ENCODE data around the gene SMIM22.

The SMIM22 gene, protein sequence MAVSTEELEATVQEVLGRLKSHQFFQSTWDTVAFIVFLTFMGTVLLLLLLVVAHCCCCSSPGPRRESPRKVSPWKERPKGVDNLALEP

DNA sequence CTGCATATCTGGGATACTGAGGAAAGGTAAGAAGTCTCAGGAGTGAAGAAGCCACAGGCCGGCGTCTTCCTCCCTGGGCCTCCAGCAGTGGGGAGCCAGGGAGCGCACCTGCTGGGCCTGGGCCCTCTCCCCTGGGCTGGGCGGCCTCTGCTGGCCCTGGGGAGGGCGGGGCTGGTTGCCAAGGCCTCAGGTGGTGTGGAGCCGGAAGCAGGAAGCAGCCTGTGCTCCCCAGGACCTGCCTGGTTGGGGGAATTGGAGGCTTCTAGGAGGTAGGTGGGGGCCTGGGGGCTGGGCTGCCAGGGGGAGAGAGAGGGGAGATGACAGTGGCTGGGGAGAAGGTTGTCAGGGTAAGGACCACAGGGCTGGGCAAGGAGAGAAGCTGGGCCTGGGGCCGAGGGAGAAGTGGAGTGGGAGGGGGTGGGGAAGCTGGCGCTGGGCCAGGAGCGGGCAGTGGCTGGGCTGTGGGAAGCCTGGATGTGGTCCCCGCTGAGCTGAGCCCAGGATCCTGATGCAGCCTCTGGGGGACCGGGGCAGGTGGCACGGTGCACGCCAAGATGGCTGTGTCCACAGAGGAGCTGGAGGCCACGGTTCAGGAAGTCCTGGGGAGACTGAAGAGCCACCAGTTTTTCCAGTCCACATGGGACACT is at the start of gene SMIM22:
TSS of gene SMIM22 (plus strand) at position 189 of the 647 bp plus-strand sequence. CDS start at position 555, 366 bp downstream.
- DNase-seq, result peak; percentile 52

DNA sequence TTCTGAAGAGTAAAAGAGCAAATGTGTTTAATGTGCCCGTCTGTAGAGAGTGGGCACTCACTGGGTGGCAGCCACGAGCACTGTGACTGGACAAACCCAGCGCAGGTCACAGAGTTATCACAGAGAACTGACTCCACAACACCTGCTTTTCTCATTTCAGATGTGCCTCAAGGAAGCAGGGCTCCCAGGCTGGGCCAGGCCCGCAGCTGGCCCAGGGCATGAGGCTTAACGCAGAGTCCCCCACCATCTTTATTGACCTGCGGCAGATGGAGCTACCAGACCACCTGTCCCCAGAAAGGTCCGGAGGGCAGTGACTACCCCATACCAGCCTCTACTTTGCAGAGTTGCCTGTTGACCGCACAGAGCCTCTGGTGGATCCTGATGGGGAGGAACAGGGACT is 49.0 kb upstream of the SMIM22 start:
- DNase-seq, result no peak

DNA sequence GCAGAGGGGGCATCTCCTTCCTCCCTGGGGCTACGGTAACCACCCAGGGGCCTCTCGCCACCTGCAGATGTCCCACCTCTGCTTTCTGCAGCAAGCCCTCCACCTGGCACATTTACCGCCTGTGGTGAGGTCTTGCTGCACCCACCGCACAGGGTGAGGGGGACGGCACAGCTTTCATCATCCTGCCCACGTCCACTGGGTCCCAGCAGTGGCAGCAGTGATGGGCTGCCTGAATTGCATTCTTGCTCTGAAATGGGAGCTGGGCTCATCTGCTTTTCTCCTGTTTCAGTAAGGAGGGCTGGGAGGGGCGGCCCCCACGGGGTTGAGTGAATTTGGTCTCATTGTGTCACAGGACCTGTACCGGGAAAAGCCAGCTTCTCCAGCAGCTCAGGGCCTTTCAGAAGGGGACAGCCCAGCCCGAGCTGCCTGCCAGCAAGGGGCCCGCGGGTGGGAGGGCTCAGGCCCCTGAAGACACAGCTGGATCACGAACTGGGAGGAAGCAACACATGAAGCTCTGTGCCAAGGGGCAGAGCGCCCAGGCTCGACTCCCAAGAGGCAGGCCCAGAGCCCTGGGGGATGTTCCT is 48.1 kb upstream of the SMIM22 start:
- no peak for DNase-seq

DNA sequence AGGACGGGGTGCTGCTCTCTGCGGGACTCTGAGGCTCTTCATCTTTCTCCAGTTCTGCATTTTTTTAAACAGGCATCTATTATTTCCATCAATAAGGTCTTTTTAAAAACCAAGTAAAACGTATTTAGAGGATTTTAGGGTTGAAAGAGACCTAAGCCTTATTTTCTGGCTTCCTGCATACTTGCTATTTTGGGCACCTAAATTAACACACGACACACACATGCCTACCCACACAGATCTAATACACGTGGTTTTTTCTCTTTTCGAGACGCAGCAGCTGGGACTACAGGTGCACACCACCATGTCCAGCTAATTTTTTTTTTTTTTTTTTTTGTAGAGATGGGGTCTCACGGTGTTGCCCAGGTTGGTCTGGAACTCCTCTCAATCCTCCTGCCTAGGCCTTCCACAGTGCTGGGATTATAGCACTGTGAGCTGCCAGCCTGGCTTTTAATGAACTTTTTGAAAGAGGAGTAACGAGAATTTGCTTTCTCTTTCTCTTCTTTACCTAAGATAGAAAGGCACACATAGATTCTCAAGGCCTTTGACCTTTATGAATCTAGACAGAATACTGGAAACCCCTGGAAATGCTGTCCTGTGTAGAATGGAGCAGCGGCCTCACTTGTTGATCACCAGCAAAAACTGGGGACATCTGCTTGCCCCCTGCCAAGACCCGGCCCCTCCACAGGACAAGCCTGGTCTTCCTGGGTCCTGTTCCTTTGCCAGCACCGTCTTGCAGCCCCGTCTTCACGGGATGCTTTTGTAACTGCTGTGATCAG is 47.1 kb upstream of the SMIM22 start:
- no peak for DNase-seq

DNA sequence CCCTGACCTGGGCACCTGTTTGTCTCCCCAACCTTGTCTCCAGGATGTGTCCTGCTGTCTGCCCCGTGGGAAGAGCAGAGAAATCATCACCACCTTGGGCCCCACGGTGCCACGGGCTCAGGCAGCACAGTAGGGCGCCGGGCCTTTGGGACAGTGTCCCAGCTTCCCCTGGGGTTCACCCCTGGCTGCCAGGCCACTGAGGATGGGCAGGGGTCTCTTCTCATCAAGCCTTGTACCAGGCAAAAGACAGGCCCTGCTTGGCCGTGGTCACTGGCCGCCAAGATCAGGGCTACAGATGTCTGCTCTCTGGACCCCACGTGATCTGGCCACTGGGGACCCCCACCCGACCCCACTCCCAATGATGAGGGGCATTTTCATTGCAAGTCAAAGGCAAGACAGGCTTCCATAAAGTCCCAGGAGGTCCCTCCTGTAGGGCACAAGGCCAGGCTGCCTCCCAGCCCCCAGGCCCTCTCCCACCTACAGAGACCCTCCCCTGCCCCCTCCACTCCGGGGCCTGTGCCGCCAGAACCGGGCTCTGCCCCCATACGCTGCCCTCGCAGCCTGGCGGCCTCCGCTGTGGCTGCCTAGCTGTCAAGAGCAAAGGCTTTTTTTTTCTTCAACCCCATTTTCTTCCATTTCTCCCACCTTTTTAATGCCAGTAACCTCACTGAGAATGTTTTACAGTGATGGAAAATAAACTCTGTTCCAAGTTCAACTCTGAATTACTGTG is 46.3 kb upstream of the SMIM22 start:
- no peak for DNase-seq

DNA sequence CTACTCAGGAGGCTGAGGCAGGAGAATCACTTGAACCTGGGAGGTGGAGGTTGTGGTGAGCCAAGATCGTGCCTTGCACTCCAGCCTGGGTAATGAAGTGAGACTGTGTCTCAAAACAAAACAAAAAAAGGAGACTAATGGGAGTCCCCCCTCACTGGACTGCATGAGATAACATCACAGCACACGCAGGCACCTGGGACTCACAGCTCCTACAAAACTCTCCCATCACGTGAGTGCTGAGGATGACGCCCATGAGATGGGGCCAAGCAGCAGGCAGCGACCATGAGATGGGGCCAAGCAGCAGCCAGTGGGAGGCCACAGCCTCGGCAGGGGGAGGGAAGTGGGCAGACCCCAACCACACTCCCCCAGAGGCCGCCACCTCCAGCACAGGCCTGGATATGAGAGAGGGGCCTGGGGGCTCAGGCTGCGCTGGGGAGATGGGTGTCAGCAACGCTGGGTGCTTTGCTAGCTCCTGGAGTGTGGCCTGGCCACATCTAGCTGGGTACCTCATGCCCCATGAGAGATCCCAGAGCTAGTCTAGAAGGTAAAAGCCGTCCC is 45.4 kb upstream of the SMIM22 start:
- DNase-seq, result no peak

DNA sequence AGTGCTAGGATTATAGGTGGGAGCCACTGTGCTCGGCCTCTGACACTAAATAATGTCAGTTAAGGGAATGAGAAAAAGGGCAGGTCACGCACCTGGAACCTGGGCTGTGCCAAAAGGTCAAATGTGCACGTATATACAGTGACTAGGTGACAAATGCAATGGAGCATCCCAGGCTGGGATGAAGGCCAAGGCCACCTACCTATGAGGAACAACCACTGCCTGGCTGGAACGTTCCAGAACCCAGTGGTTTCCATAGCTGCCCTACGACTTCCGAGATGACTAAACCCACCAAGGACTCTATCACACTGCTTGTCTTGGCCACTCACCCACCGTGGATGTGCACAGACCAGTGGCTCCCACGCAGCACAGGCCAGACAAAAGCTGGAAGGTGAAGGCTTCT is 44.3 kb upstream of the SMIM22 start:
- DNase-seq, result no peak

DNA sequence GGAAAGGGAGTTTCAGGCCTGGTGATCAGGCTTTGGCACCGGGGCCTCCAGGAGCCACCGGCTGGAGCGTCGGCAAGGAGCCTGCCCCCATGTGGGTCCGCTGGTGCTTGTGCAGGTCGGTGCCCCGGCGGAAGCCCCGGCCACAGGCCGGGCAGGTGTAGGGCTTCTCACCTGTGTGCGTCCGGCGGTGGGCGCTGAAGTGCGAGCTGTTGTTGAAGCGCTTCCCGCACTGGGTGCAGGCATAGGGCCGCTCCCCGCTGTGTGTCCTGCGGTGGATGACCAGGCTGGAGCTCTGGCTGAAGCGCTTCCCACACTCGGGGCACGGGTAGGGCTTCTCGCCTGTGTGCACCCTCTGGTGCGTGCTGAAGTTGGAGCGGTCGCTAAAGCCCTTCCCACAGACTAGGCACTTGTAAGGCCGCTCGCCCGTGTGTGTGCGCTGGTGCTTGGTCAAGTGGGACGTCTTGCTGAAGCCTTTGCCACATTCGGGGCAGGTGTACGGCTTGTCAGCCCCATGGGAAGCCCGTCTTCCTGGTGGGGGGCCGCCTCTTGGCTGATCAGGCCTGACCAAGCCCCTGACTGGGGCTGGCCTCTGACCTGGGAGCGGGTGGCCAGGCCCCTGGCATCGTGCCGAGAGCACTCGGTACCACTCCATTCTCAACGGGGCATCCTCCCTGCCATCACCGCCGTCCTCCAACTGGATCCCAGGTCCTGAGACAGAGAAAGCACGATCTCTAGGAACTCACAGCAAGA is 42.6 kb upstream of the SMIM22 start:
- DNase-seq, result no peak

DNA sequence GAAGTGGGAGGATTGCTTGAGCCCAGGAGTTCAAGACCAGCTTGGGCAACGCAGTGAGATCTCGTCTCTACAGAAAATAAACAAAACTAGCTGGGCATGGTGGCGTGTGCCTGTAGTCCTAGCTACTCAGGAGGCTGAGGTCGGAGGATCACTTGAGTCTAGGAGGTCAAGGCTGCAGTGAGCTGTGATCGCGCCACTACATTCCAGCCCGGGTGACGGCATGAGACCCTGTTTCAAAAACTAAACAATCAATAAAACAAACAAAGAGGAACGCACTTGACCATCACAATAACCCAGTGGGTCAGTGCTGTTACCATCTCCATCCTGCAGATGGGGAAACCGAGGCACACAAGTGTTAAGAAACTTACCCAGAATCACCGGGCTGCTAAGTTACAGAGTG is 41.9 kb upstream of the SMIM22 start:
- DNase-seq, result no peak

DNA sequence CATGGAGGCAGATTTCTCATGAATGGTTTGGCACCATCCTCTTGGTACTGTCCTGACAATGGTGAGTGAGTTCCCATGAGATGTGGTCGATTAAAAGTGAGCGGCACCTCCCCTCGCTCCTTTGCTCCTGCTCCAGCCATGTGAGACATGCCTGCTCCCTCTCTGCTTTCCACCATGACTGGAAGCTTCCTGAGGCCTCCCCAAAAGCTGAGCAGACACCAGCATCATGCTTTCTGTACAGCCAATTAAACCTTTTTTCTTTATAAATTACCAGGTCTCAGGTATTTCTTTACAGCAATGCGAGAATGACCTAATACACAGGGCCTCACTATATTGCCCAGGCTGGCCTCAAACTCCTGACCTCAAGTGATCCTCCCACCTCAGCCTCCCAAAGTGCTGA is 40.3 kb upstream of the SMIM22 start:
- no peak for DNase-seq

DNA sequence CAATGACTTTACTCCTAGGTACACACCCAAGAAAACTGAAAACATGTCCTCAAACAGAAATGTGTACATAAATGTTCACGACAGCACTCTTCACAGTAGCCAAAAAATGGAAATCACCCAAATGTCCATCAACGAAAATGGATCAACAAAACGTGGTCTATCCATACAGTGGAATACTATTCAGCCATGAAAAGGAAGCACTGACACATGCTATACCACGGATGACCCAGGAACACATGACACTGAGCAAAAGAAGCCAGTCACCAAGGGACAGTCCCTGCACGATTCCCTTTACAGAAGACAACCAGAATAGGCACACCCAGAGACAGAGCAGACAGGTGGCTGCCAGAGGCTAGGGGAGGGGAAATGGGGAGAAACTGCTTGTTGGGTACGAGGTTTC is 39.5 kb upstream of the SMIM22 start:
- no peak for DNase-seq

DNA sequence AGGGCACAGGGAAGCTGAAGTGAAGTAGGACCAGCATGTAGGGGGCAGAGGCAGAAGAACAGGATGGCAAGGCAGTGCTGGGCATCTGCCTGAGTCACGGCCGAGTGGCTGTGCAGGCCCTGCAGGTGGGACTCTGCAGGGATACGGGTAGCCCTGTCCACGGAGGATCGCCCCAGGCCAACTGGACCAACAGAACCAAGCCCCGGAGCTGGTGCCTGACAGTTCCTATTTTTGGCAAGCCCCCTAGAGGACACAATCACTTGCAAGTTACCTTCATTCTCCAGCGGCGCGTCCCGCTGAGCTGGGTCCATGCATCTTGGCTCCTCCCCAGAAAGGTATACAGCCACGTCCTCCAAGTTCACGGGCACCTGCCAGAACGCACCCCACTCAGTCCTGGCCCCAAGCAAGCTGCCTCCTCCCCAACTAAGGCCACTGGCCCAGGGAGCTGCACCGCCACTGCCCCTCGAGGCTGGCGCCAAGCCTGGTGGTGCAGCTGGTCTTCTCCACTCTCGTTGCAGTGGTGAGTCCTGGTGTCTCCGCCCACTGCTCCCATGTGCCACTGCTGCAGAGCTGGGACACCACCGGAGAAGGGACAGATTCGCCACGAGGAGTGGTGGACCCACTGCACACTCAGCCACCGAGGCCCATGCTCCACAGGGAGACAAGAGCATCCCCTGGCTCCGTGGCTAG is 34.8 kb upstream of the SMIM22 start:
- DNase-seq, result no peak

DNA sequence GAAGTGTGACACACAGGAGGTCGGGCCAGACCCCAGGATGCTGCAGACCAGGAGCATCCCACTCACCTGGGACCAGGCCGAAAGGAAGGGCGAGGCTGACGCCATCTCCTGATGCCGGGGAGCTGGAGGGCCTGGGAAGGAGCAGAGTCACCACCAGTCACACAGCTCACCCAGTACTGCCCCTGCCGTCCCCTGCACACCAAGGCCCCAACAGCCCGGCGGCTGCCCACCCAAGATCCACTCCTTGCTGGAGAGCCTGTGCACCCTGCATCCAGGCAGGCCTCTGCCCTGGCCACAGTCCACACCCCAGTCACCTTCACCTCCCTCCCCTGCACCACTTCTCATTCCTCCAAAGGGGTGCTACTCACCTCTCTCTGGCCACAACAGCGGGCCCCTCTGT is 33.0 kb upstream of the SMIM22 start:
- DNase-seq, result no peak

DNA sequence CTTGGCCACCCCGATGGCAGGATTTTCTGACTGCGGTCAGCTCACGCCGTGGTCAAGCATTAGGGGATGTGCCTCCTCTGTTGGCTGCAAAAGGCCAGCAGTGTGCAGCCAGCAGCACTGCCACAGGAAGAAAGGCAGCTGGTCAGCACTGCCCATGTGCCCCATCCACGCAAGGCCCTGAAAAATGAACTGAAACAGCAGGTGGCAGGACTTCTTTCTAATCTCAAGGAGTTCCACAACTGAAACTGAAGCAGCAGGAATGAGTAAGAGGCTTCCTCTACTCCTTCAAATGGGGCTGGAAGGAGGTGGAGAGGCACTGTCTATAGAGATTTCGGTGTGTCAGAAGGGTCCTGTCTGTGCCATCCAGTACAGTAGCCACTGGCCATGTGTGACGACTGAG is 31.4 kb upstream of the SMIM22 start:
- DNase-seq, result no peak

DNA sequence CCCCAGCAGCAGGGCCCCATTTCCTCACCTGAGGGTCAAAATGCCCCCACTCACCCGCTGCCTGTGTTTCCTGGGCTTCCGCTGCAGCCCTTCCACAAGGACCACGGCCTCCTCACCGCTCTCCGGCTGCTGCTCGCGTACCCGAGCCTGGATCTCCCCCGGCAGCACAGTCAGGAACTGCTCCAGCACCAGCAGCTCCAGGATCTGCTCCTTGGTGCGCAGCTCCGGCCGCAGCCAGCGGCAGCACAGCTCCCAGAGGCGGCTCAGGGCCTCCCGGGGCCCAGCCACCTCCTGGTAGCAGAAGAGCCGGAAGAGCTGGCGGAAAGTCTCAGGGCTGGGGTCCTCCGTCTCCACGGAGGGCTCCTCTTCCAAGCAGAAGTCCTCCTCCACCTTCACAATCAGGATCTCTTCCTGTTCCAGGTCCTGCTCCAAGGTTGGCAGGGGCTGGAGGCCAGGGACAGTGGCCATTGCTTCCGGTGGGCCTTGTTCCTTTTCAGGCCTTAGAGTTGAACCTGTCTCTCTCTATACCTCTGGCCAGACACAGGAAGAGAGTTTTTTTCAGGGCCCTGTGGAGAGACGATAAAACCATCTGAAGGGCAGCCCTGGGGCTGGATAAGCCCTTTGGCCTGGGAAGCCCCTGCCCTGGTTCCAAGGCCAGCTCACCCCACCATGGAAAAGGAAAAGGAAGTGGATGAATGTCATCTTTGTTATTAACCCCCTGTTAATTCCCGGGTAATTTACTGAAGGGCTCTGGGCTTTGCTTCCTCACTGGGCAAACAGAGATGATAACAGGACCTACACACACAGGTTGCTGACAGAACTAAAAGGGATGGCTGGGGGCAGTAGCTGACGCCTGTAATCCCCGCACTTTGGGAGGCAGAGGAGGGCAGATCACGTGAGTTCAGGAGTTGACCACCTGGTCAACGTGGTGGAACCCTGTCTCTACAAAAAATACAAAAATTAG is 29.4 kb upstream of the SMIM22 start:
- DNase-seq, result no peak

DNA sequence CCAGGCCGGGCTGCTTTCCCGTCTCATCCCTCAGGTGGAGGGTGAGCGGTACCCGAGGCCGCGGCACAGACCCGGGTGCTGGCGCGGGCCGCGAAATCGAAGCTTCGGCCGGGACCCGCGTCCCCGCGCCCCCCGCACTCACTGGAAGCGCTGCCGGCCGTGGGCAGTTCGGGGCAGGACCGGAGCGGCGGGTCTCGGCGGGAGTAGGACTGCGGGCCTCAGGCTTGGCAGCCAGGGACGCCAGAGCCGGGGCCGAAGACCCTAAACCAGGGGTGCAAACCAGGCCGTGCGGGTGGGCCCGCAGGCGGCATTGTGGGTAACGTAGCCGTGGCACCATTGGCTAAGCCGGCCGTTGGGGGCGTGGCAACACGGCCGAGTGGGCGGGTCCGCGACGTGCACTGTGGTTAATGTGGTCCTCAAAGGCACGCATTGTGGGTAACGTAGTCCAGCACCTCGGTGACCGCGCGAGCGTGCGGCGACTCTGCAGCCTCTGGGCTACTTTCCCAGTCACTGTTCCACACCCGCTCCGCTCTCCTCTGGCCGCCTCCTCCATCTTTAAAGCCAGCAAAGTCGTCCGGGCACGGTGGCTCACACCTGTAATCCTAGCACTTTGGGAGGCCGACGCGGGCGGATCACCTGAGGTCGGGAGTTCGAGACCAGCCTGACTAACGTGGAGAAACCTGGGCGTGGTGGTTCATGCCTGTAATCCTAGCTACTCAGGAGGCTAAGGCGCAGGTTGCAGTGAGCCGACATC is 28.1 kb upstream of the SMIM22 start, which contains the start of gene ZNF500:
TSS of gene ZNF500 (minus strand) at position 288 of the 754 bp plus-strand sequence. CDS start 1,184 bp downstream, outside the sequence.
- DNase-seq, result peak; percentile 66

DNA sequence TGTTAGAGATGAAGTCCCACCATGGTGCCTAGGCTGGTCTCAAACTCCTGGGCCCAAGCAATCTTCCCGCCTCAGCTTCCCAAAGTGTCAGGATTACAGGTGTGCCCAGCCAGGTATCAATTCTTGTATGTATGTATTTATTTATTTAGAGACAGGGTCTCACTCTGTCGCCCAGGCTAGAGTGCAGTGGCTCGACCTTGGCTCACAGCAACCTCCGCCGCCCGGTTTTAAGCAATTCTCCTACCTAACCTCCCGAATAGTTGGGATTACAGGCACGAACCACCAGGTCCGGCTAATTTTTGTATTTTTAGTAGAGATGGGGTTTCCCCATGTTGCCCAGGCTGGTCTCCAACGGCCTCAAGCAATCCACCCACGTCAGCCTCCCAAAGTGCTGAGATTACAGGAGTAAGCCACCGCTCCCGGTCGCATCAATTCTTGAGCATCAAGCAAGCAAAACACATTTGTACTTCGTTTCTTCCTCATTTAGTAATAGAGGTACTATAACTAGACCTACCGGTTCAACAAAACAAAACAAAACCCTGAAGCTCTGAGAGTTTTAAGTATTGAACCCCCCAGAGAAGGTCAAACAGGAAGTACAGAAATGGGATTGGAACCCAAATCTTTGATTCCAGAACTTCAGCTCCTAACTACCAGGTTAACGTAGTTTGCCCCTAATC is 27.2 kb upstream of the SMIM22 start:
- DNase-seq, result no peak

DNA sequence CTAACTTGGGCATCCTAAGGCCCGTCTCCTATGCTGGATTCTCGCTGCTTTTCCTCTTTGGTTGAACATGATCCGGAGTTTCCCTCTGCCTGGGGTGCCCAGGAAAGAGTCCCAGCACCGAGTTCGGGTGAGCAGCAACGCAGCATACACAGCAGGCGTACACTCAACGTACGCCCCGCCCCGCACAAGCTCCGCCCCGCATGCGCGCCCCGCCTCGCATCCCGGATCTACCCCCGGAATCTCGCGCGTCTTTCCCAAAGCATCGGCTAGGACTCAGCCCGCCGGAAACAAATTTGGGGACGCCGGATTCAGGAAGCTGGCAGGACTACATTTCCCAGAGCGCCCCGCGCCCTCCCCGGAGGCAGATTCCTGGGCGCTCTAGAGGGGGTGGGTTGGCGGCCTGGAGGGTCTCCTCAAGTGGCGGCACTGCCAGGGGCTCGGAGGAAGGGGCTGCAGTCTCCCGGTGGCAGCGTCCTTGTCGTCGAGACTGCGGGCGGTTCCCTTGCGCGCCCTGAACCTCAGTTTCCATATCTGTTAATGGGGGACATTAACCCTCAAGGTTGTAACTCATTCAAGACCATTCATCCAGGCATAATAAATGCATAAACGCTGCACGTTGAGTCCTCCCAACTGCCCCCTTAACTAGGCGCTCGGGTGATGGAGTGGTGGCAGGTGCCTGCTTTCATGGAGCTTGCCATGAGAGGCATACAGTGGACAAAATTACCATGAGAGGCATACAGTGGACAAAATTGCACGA is 26.4 kb upstream of the SMIM22 start:
- peak; percentile 72 for DNase-seq

Measured in NCI-H2029 treated with DMSO at 0.1 percent for 48 hours (cell line).